Liver (tissue), 9 donors: Measurements from ENCODE around the gene SMPD1. TPM values are rescaled to one million over a fixed set of nuclear protein-coding genes. Genes with fewer than 3 reads are reported as not detected.

Experiments
- DNase-seq: peaks from one replicate; pipeline ENCODE4 v3.0.0-alpha.2; 2017; ENCODE audit warnings: low spot score
- H3K27ac ChIP-seq, 2 donors: one replicate each; pipeline ENCODE4 v1.7.0; 2013; ENCODE audit warnings: inconsistent platforms in 2 of 2, low read length in 2 of 2, control low read depth in 1 of 2, low read depth in 1 of 2, mild to moderate bottlenecking in 1 of 2
- H3K27me3 ChIP-seq, 4 donors: one replicate each; pipeline versions ENCODE4 v1.6.1 to v1.7.0; 2013; ENCODE audit warnings: low read length in 3 of 4, inconsistent platforms in 1 of 4, mild to moderate bottlenecking in 1 of 4, moderate library complexity in 1 of 4; ENCODE audit not compliant: control insufficient read depth in 4 of 4, insufficient read depth in 4 of 4
- H3K36me3 ChIP-seq, 4 donors: one replicate each; pipeline versions ENCODE4 v1.6.1 to v1.7.0; 2013; ENCODE audit warnings: low read length in 3 of 4, mild to moderate bottlenecking in 3 of 4, low read depth in 1 of 4, moderate library complexity in 1 of 4; ENCODE audit not compliant: control insufficient read depth in 4 of 4, insufficient read depth in 3 of 4
- H3K4me1 ChIP-seq, 4 donors: one replicate each; pipeline versions ENCODE4 v1.6.1 to v1.7.0; 2013; ENCODE audit warnings: low read length in 3 of 4, mild to moderate bottlenecking in 3 of 4, moderate library complexity in 1 of 4; ENCODE audit not compliant: control insufficient read depth in 4 of 4, insufficient read depth in 4 of 4
- H3K4me3 ChIP-seq, 3 donors: one replicate each; pipeline versions ENCODE4 v1.6.1 to v1.7.0; 2013; ENCODE audit warnings: low read length in 3 of 3, control low read depth in 1 of 3, low read depth in 1 of 3, mild to moderate bottlenecking in 1 of 3
- H3K9ac ChIP-seq, 2 donors: one replicate each; pipeline ENCODE4 v1.7.0; 2013; ENCODE audit warnings: low read length in 2 of 2, mild to moderate bottlenecking in 2 of 2, moderate library complexity in 2 of 2, control low read depth in 1 of 2, low read depth in 1 of 2
- H3K9me3 ChIP-seq, 4 donors: one replicate each; pipeline versions ENCODE4 v1.6.1 to v1.7.0; 2013; ENCODE audit warnings: low read length in 3 of 4; ENCODE audit not compliant: control insufficient read depth in 4 of 4
- EGR1 ChIP-seq, 2 donors: IDR thresholded peaks; 2 replicates each; pipeline ENCODE4 v1.6.1; 2016 to 2018; ENCODE audit warnings: antibody characterized with exemption in 2 of 2, low read depth in 2 of 2
- FOXA1 ChIP-seq: IDR thresholded peaks from 2 replicates; pipeline ENCODE4 v1.6.1; 2016; ENCODE audit warnings: antibody characterized with exemption
- FOXA2 ChIP-seq: IDR thresholded peaks from 2 replicates; pipeline ENCODE4 v1.6.1; 2016; ENCODE audit warnings: antibody characterized with exemption
- GABPA ChIP-seq, 2 donors: IDR thresholded peaks in 1 of 2; conservative IDR thresholded peaks in 1 of 2; 2 replicates each; pipeline ENCODE4 v1.6.1; 2016; ENCODE audit warnings: antibody characterized with exemption in 2 of 2, mild to moderate bottlenecking in 1 of 2, moderate library complexity in 1 of 2
- HNF4A ChIP-seq, 2 donors: conservative IDR thresholded peaks; 2 replicates each; pipeline ENCODE4 v1.6.1; 2016; ENCODE audit warnings: antibody characterized with exemption in 2 of 2, mild to moderate bottlenecking in 2 of 2
- HNF4G ChIP-seq: IDR thresholded peaks from 2 replicates; pipeline ENCODE4 v1.6.1; 2016; ENCODE audit warnings: antibody characterized with exemption
- JUND ChIP-seq, 2 donors: IDR thresholded peaks; 2 replicates each; pipeline ENCODE4 v1.6.1; 2016; ENCODE audit warnings: antibody characterized with exemption in 2 of 2
- NR2F2 ChIP-seq: IDR thresholded peaks from 2 replicates; pipeline ENCODE4 v1.6.1; 2016; ENCODE audit warnings: antibody characterized with exemption
- RAD21 ChIP-seq, 2 donors: IDR thresholded peaks; 2 replicates each; pipeline ENCODE4 v1.6.1; 2016; ENCODE audit warnings: antibody characterized with exemption in 2 of 2, mild to moderate bottlenecking in 2 of 2
- RXRA ChIP-seq, 2 donors: IDR thresholded peaks; 2 replicates each; pipeline ENCODE4 v1.6.1; 2017 to 2018; ENCODE audit warnings: antibody characterized with exemption in 2 of 2, mild to moderate bottlenecking in 1 of 2
- SP1 ChIP-seq: IDR thresholded peaks from 2 replicates; pipeline ENCODE4 v1.6.1; 2018; ENCODE audit warnings: antibody characterized with exemption, mild to moderate bottlenecking
- TAF1 ChIP-seq: conservative IDR thresholded peaks from 2 replicates; pipeline ENCODE4 v1.6.1; 2016; ENCODE audit warnings: antibody characterized with exemption, mild to moderate bottlenecking
- YY1 ChIP-seq: IDR thresholded peaks from 2 replicates; pipeline ENCODE4 v1.6.1; 2016; ENCODE audit warnings: antibody characterized with exemption, mild to moderate bottlenecking
- WGBS: extraction: QIAGEN DNeasy Blood & Tissue Kit; methylation state at CpG from one replicate; pipeline ENCODE4 v1.1.7; 2013; 5-methylcytosine and 5-hydroxymethylcytosine counted together
- polyA plus RNA-seq, 2 donors: library from polyadenylated mRNA; stranded (reverse) in 1 of 2; unstranded in 1 of 2; fragments of 200-250 nt in 1 of 2; fragments of >200 nt in 1 of 2; fragmentation: Nextera tagmentation in 1 of 2; extraction: Ambion mirVana in 1 of 2; gene quantifications; one replicate each; pipeline versions ENCODE4 v1.2.1 to v1.2.3, GENCODE V29; 2013 to 2015
- total RNA-seq, 2 donors: library from RNA; depleted of rRNA; stranded (reverse); fragments of >200 nt; gene quantifications; one replicate each; pipeline ENCODE4 v1.2.3, GENCODE V29; 2014
- TF ChIP-seq, protein P1 (sequence below): IDR thresholded peaks from 2 replicates; pipeline ENCODE4 v1.6.1; 2016; ENCODE audit warnings: antibody characterized with exemption, mild to moderate bottlenecking
- TF ChIP-seq, protein P2 (sequence below): IDR thresholded peaks from 2 replicates; pipeline ENCODE4 v1.6.1; 2016; ENCODE audit warnings: antibody characterized with exemption
- TF ChIP-seq, protein P3 (sequence below): IDR thresholded peaks from 2 replicates; pipeline ENCODE4 v1.6.1; 2016; ENCODE audit warnings: antibody characterized with exemption
- TF ChIP-seq, protein P4 (sequence below): IDR thresholded peaks from 2 replicates; pipeline ENCODE4 v1.6.1; 2016; ENCODE audit warnings: antibody characterized with exemption
- TF ChIP-seq, protein P5 (sequence below): fragments of 150-350 bp; IDR thresholded peaks from 2 replicates; pipeline ENCODE4 v1.5.1; 2017; ENCODE audit warnings: improper control_type of control experiment, low read depth, low read length; ENCODE audit not compliant: missing input control
- donor health status: healthy.
- donor health status: healthy.
- donor health status: healthy.
- donor health status: healthy.
- donor health status: healthy.

The SMPD1 gene
- total and polyA plus RNA-seq, 4 donors: 15.4 to 91.6 (median 45.4) TPM

DNA sequence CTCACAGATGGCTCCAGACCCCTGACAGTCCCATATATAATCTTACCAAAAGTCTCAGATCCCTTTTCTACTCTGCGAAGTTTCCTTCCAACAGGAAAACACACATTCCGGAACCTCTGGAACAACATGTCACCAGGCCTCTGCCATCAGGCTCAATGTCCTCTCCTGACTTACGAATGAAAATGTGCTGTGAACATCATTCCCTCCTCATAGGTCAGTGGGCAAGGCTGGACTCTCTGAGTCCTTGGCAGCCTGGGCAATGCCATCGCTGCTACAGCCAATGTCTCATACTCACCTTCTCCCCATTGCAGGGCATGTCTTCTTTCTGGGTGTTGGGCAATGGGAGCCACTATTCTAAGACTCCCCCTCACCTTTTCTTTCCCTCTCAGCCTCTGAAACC, 52.2 kb downstream of the SMPD1 start:
- Histone ChIP-seq H3K27me3 (no peaks in the 10 kb centered on the region), H3K4me3 (peak overlapping the region; percentile 28 to 75 (median 40)), H3K9ac (peak overlapping the region in 1 of 2 donors; percentile 31), H3K4me1 (peaks cover 2 to 46% (median 27%) of the 10 kb centered on the region in 4 donors), H3K27ac (peak overlapping the region; percentile 83 to 89), H3K36me3 (peaks cover 3 to 13% (median 6%) of the 10 kb centered on the region in 4 donors), H3K9me3 (no peaks in the 10 kb centered on the region)
- TF ChIP-seq HNF4G (no peak), HNF4A (conservative IDR thresholded peaks at IDR 0.05) (peak in 1 of 2 donors; percentile 45), YY1 (peak; percentile 7), RXRA (IDR thresholded peaks at IDR 0.05) (peak; percentile 51 to 68), TAF1 (peak; percentile 33), SP1 (peak; percentile 36)
- WGBS: 44% methylated on average over 4 of the region's 4 CpGs
- DNase-seq: no peak

DNA sequence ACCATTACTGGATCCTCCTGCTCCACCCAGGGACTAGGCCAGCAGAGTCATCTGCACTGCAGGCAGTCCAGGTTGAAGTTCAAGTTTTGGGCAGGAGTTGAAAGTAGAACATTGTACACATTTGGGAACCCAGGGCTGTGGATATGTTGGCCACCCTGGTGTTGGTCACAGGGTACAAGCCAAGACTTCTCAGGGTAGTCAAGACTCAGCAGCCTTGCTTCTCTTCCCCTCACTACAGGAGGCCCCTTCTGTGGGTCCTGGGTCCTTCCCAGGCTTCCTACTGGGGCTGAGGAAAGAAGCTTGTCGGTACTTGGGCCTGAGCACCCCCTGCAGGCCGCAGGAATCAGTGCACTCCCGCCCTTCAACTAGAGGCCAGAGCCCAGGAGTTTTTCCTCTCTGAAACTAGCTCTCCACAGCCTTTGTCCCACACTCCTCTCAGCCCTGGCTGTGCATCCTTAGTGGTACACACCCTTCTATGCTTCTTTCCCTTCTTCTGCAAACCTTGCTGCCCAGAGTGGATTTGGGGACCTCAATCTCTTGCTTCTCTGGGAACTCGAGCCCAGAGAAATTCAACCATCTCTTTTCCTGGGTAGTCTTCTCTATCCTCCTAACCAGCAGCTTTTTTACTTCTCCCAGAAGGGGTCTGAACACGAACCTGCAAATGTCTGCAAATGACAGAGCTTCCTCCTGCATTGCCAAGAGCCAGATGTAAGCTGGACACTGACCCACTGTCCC, 53.2 kb downstream of the SMPD1 start:
- H3K27me3 ChIP-seq: no peaks in the 10 kb centered on the region
- peak overlapping the region; percentile 83 to 89 for H3K27ac ChIP-seq
- 45% methylated on average over 5 of the region's 5 CpGs for WGBS
- H3K9ac ChIP-seq: no peak overlapping the region
- H3K36me3 ChIP-seq: peaks cover 0 to 6% (median 3%) of the 10 kb centered on the region in 4 donors
- peak; percentile 56 for DNase-seq
- no peaks in the 10 kb centered on the region for H3K9me3 ChIP-seq
- TF ChIP-seq YY1 (peak; percentile 41), HNF4G (peak; percentile 33), RXRA (IDR thresholded peaks at IDR 0.05) (peak; percentile 77 to 78), FOXA1 (no peak), EGR1 (IDR thresholded peaks at IDR 0.05; ENCODE audit: low read depth in 2 of 2) (no peak), TAF1 (peak; percentile 59), HNF4A (conservative IDR thresholded peaks at IDR 0.05) (peak; percentile 79 to 88), RAD21 (IDR thresholded peaks at IDR 0.05) (peak; percentile 80 to 85), SP1 (peak; percentile 75), JUND (IDR thresholded peaks at IDR 0.05) (peak in 1 of 2 donors; percentile 46), NR2F2 (no peak), GABPA (IDR thresholded peaks at IDR 0.05 in 1 of 2, conservative IDR thresholded peaks at IDR 0.05 in 1 of 2) (no peak), FOXA2 (no peak)
- TF ChIP-seq, protein P1, sequence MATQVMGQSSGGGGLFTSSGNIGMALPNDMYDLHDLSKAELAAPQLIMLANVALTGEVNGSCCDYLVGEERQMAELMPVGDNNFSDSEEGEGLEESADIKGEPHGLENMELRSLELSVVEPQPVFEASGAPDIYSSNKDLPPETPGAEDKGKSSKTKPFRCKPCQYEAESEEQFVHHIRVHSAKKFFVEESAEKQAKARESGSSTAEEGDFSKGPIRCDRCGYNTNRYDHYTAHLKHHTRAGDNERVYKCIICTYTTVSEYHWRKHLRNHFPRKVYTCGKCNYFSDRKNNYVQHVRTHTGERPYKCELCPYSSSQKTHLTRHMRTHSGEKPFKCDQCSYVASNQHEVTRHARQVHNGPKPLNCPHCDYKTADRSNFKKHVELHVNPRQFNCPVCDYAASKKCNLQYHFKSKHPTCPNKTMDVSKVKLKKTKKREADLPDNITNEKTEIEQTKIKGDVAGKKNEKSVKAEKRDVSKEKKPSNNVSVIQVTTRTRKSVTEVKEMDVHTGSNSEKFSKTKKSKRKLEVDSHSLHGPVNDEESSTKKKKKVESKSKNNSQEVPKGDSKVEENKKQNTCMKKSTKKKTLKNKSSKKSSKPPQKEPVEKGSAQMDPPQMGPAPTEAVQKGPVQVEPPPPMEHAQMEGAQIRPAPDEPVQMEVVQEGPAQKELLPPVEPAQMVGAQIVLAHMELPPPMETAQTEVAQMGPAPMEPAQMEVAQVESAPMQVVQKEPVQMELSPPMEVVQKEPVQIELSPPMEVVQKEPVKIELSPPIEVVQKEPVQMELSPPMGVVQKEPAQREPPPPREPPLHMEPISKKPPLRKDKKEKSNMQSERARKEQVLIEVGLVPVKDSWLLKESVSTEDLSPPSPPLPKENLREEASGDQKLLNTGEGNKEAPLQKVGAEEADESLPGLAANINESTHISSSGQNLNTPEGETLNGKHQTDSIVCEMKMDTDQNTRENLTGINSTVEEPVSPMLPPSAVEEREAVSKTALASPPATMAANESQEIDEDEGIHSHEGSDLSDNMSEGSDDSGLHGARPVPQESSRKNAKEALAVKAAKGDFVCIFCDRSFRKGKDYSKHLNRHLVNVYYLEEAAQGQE: peak; percentile 43
- TF ChIP-seq, protein P2, sequence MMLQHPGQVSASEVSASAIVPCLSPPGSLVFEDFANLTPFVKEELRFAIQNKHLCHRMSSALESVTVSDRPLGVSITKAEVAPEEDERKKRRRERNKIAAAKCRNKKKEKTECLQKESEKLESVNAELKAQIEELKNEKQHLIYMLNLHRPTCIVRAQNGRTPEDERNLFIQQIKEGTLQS: no peak
- TF ChIP-seq, protein P3, sequence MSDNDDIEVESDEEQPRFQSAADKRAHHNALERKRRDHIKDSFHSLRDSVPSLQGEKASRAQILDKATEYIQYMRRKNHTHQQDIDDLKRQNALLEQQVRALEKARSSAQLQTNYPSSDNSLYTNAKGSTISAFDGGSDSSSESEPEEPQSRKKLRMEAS: no peak
- TF ChIP-seq, protein P4, sequence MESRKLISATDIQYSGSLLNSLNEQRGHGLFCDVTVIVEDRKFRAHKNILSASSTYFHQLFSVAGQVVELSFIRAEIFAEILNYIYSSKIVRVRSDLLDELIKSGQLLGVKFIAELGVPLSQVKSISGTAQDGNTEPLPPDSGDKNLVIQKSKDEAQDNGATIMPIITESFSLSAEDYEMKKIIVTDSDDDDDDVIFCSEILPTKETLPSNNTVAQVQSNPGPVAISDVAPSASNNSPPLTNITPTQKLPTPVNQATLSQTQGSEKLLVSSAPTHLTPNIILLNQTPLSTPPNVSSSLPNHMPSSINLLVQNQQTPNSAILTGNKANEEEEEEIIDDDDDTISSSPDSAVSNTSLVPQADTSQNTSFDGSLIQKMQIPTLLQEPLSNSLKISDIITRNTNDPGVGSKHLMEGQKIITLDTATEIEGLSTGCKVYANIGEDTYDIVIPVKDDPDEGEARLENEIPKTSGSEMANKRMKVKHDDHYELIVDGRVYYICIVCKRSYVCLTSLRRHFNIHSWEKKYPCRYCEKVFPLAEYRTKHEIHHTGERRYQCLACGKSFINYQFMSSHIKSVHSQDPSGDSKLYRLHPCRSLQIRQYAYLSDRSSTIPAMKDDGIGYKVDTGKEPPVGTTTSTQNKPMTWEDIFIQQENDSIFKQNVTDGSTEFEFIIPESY: no peak
- TF ChIP-seq, protein P5, sequence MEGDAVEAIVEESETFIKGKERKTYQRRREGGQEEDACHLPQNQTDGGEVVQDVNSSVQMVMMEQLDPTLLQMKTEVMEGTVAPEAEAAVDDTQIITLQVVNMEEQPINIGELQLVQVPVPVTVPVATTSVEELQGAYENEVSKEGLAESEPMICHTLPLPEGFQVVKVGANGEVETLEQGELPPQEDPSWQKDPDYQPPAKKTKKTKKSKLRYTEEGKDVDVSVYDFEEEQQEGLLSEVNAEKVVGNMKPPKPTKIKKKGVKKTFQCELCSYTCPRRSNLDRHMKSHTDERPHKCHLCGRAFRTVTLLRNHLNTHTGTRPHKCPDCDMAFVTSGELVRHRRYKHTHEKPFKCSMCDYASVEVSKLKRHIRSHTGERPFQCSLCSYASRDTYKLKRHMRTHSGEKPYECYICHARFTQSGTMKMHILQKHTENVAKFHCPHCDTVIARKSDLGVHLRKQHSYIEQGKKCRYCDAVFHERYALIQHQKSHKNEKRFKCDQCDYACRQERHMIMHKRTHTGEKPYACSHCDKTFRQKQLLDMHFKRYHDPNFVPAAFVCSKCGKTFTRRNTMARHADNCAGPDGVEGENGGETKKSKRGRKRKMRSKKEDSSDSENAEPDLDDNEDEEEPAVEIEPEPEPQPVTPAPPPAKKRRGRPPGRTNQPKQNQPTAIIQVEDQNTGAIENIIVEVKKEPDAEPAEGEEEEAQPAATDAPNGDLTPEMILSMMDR: peak; percentile 76
- H3K4me1 ChIP-seq: peaks cover 2 to 36% (median 24%) of the 10 kb centered on the region in 4 donors
- no peak overlapping the region for H3K4me3 ChIP-seq
